ENCODE data around the gene EPC1.

DNA sequence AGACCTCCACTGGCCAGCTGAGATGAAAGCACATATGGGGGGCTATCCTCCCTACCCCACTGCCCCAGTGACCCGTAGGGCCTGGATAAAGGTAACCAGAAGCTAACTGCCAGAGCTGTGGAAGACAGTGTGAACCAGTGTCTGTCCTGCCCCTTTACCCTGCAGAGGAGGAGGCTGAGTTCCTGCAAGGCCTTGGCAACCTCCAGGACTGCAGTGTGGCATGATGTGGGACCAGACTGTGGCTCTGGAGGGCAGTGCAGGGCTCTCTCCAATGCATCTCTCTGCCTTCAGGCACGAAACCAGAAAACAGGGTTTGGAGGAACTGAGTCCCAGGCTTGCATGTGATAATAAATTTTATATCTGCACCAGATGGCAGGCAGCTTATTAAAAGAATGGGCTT is 93.1 kb downstream of the EPC1 start:
- TF ChIP-seq, protein P1, sequence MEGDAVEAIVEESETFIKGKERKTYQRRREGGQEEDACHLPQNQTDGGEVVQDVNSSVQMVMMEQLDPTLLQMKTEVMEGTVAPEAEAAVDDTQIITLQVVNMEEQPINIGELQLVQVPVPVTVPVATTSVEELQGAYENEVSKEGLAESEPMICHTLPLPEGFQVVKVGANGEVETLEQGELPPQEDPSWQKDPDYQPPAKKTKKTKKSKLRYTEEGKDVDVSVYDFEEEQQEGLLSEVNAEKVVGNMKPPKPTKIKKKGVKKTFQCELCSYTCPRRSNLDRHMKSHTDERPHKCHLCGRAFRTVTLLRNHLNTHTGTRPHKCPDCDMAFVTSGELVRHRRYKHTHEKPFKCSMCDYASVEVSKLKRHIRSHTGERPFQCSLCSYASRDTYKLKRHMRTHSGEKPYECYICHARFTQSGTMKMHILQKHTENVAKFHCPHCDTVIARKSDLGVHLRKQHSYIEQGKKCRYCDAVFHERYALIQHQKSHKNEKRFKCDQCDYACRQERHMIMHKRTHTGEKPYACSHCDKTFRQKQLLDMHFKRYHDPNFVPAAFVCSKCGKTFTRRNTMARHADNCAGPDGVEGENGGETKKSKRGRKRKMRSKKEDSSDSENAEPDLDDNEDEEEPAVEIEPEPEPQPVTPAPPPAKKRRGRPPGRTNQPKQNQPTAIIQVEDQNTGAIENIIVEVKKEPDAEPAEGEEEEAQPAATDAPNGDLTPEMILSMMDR (IDR thresholded peaks at IDR 0.05; ENCODE audit: insufficient read depth, low read depth, low read length): no peak
- TF ChIP-seq EZH2 (IDR thresholded peaks at IDR 0.05; ENCODE audit: insufficient read depth, low read length): no peak
